PFSK-1 (cell line): Measurements from ENCODE around the gene CCNL2.

Experiments
- POLR2AphosphoS5 ChIP-seq: IDR thresholded peaks from 2 replicates; pipeline ENCODE4 v1.6.1; 2012; ENCODE audit warnings: low read depth, mild to moderate bottlenecking, control low read depth, low read length, moderate library complexity
- SIN3A ChIP-seq: IDR thresholded peaks from 2 replicates; pipeline ENCODE4 v1.6.1; 2012; ENCODE audit warnings: mild to moderate bottlenecking, low read length, moderate library complexity, borderline replicate concordance; ENCODE audit not compliant: insufficient read depth
- TAF1 ChIP-seq: IDR thresholded peaks from 2 replicates; pipeline ENCODE4 v1.6.1; 2012; ENCODE audit warnings: low read length, control low read depth, borderline replicate concordance; ENCODE audit not compliant: insufficient read depth
- TF ChIP-seq, protein P1 (sequence below), 2 experiments: IDR thresholded peaks; 2 replicates each; pipeline versions ENCODE4 v1.6.1 to v1.8.0; 2011 to 2012; ENCODE audit warnings: low read depth in 2 of 2, low read length in 2 of 2, control low read depth in 1 of 2, inconsistent platforms in 1 of 2, mild to moderate bottlenecking in 1 of 2, moderate library complexity in 1 of 2; ENCODE audit not compliant: insufficient read depth in 1 of 2

DNA sequence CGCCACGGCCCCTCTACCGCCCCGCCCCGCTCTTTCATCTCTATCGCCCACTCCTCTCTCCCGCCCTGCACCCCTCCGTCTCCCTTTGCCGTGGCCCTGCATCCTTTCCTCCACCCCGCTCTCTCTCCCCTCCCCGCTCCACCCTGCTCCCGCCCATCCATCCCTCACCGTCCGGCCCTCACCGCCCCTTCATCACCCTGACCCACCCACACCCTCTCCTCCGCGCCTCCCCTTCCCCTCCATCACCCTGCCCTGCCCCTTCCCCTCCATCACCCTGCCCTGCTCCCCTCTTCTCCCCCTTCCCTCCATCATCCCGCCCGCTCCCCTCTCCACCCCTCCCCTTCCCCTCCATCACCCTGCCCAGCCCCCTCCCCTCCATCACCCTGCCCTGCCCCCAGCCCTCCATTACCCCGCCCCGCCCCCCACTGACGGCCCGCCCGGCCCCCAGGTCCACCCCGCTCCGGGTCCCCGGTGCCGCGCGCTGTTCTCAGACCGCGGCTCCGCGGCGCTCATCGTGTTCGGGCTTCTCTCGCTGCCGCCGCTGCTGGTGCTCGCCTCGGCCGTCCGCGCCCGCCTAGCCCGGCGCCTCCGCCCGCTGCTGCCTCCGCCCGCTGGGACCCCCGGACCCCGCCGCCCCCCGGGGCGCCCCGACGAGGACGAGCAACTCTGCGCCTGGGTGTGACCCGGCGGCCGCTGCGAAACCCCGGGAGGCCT is 28.1 kb upstream of the CCNL2 start:
- TF ChIP-seq POLR2AphosphoS5 (no peak), TAF1 (no peak), SIN3A (no peak)
- TF ChIP-seq, protein P1, sequence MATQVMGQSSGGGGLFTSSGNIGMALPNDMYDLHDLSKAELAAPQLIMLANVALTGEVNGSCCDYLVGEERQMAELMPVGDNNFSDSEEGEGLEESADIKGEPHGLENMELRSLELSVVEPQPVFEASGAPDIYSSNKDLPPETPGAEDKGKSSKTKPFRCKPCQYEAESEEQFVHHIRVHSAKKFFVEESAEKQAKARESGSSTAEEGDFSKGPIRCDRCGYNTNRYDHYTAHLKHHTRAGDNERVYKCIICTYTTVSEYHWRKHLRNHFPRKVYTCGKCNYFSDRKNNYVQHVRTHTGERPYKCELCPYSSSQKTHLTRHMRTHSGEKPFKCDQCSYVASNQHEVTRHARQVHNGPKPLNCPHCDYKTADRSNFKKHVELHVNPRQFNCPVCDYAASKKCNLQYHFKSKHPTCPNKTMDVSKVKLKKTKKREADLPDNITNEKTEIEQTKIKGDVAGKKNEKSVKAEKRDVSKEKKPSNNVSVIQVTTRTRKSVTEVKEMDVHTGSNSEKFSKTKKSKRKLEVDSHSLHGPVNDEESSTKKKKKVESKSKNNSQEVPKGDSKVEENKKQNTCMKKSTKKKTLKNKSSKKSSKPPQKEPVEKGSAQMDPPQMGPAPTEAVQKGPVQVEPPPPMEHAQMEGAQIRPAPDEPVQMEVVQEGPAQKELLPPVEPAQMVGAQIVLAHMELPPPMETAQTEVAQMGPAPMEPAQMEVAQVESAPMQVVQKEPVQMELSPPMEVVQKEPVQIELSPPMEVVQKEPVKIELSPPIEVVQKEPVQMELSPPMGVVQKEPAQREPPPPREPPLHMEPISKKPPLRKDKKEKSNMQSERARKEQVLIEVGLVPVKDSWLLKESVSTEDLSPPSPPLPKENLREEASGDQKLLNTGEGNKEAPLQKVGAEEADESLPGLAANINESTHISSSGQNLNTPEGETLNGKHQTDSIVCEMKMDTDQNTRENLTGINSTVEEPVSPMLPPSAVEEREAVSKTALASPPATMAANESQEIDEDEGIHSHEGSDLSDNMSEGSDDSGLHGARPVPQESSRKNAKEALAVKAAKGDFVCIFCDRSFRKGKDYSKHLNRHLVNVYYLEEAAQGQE (IDR thresholded peaks at IDR 0.05; ENCODE audit: insufficient read depth in 1 of 2, low read depth in 2 of 2, low read length in 2 of 2), result no peak
